ENCODE measurements around the gene OSTM1. TPM values are rescaled to one million over a fixed set of nuclear protein-coding genes. Genes with fewer than 3 reads are reported as not detected.

Gene OSTM1
- total and polyA plus RNA-seq, 9 of the 15 experiments (the other 6 are each of a cell fraction or from before 2014, with no cell fraction given) = 5.6 to 29.5 (median 16.3) TPM

- TF ChIP-seq ZNF277 (CRISPR knock-in tag; IDR thresholded peaks at IDR 0.05; ENCODE audit: borderline replicate concordance) (no peak), CXXC5 (CRISPR knock-in tag; IDR thresholded peaks at IDR 0.05) (no peak), NR0B1 (IDR thresholded peaks at IDR 0.05; ENCODE audit: partially characterized antibody) (no peak), HNRNPL (IDR thresholded peaks at IDR 0.05; ENCODE audit: low read depth, low read length) (no peak), PML (IDR thresholded peaks at IDR 0.05; ENCODE audit: low read length) (no peak), ZNF76 (CRISPR knock-in tag; IDR thresholded peaks at IDR 0.05; ENCODE audit: borderline replicate concordance) (no peak), SIX5 (IDR thresholded peaks at IDR 0.05; ENCODE audit: borderline replicate concordance in 1 of 2, insufficient read depth in 1 of 2, low read depth in 1 of 2, low read length in 2 of 2) (no peak), ZNF518B (CRISPR knock-in tag; IDR thresholded peaks at IDR 0.05) (no peak)
These were observed 69.7 kb downstream of the OSTM1 start (continued) for GRCh38 chr6:108004861-108005260.

Measured in K562 (cell line).